GM18870 (cell line): Measurements from ENCODE around the gene AVPR2.

Experiments
- ATAC-seq: cut with Tn5 transposase; IDR thresholded peaks from one replicate; pipeline ENCODE4 v1.9.1; 2021; ENCODE audit warnings: moderate library complexity; ENCODE audit not compliant: unreplicated experiment

The AVPR2 gene

GRCh38 chrX:153884590-153884989, 19.9 kb upstream of the AVPR2 start:
- ATAC-seq: no peak

- ATAC-seq: no peak
Measured at GRCh38 chrX:153885208-153885787, 19.2 kb upstream of the AVPR2 start.

- no peak for ATAC-seq
Measured at GRCh38 chrX:153885968-153886903, 18.2 kb upstream of the AVPR2 start, which contains the start of gene L1CAM. Gene L1CAM (minus strand): TSS chrX:153886173. CDS start chrX:153875836, 10,337 bp downstream.

- no peak for ATAC-seq
Measured at GRCh38 chrX:153886915-153887314, 17.6 kb upstream of the AVPR2 start.

GRCh38 chrX:153887385-153887784, 17.1 kb upstream of the AVPR2 start:
- no peak for ATAC-seq

- no peak for ATAC-seq
Measured at GRCh38 chrX:153888344-153888743, 16.1 kb upstream of the AVPR2 start.

- no peak for ATAC-seq
Measured at GRCh38 chrX:153889123-153889522, 15.3 kb upstream of the AVPR2 start.

GRCh38 chrX:153897899-153898298, 6.6 kb upstream of the AVPR2 start:
- ATAC-seq: no peak

GRCh38 chrX:153900831-153901752, 3.4 kb upstream of the AVPR2 start:
- ATAC-seq: peak; percentile 83

GRCh38 chrX:153901753-153902140, 2.7 kb upstream of the AVPR2 start:
- ATAC-seq: no peak

- ATAC-seq: no peak
Measured at GRCh38 chrX:153902385-153902784, 2.1 kb upstream of the AVPR2 start.

- ATAC-seq: no peak
Measured at GRCh38 chrX:153903238-153903980, 1.1 kb upstream of the AVPR2 start.

- no peak for ATAC-seq
Measured at GRCh38 chrX:153905481-153906095, 1.1 kb downstream of the AVPR2 start.

- ATAC-seq: no peak
Measured at GRCh38 chrX:153906126-153906917, 1.8 kb downstream of the AVPR2 start.

- ATAC-seq: no peak
Measured at GRCh38 chrX:153907456-153907855, 3.0 kb downstream of the AVPR2 start.

GRCh38 chrX:153908219-153908860, 3.9 kb downstream of the AVPR2 start:
- ATAC-seq: no peak

GRCh38 chrX:153909024-153909979, 4.8 kb downstream of the AVPR2 start:
- no peak for ATAC-seq

GRCh38 chrX:153909980-153910360, 5.5 kb downstream of the AVPR2 start:
- ATAC-seq: no peak
